SU-DHL-6 (cell line): ENCODE measurements around the gene ERICH2.

ENCODE experiments used
- CTCF ChIP-seq: fragments of 200-600 bp; sonication (generic); IDR thresholded peaks from one replicate; pipeline ENCODE4 v1.5.1; 2017; ENCODE audit warnings: antibody characterized with exemption, mild to moderate bottlenecking, low read length, moderate library complexity; ENCODE audit not compliant: insufficient read depth, poor library complexity, severe bottlenecking
- EZH2phosphoT487 ChIP-seq: fragments of 200-600 bp; sonication (generic), shearing (Covaris generic); conservative IDR thresholded peaks from 2 replicates; pipeline ENCODE4 v1.6.1; 2018; ENCODE audit warnings: mild to moderate bottlenecking, antibody characterized with exemption, low read length, moderate library complexity, mixed read lengths

GRCh38 chr2:170761572-170761971, 8.6 kb upstream of the ERICH2 start:
- TF ChIP-seq CTCF (no peak), EZH2phosphoT487 (no peak)
